HT1080 (cell line): ENCODE measurements around the gene FGF8. TPM values are rescaled to one million over a fixed set of nuclear protein-coding genes. Genes with fewer than 3 reads are reported as not detected.

Source experiments
- DNase-seq: peaks from one replicate; pipeline ENCODE4 v3.0.0-alpha.2; 2015; ENCODE audit warnings: low read depth
- total RNA-seq: library from RNA; depleted of rRNA; stranded (reverse); fragments of >200 nt; shearing (Covaris generic); gene quantifications from 2 replicates; pipeline ENCODE4 v1.2.3, GENCODE V29; 2014

FGF8 gene
- total RNA-seq, 1 experiment from 2014 or later = not detected

- DNase-seq = peak; percentile 73
Observed at GRCh38 chr10:101782811-101783735, 7.2 kb upstream of the FGF8 start, which contains the start of gene NPM3. Gene NPM3 (minus strand): TSS chr10:101783446. CDS start chr10:101783390, 56 bp downstream.

DNA sequence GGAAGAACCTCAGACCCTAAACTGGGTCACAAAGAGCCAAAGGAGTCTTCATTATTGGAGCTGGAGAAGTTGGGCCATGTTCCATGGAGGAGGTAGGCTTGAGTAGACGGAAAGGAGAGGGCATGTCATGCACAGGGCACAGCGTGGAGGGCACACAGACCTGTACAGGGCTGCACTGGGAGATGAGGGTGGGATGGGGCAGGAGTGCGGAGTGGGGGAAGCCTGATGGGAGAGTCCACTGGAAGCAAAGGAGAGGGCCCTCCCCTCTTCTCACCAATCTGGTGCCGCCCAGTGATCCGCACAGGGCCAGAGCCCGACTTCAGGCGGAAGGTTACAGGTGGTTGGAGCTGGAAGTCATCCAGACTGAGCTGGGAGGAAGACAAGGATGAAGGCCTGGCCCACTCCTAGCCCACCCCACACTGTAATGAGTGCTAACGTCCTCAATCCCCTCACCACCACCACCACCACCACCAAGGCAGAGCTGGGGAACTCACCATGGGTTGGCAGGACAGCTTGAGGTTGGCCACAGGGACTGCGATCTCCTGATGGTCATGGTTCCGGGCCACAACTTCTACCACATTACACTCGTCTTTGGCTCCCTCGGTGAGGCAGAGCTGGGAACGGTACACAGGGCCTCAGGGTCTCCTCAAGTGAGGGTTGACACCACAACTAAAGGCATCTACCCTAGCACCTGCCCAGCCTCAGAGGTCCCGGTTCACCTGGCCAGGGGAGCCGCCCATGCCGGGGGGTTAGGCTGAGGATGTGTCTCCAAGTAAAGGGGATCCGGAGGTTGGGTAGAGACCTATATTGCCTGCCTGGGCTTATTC is 6.3 kb upstream of the FGF8 start:
- DNase-seq = no peak

- no peak for DNase-seq
Observed at GRCh38 chr10:101781655-101781983, 5.7 kb upstream of the FGF8 start.

DNA sequence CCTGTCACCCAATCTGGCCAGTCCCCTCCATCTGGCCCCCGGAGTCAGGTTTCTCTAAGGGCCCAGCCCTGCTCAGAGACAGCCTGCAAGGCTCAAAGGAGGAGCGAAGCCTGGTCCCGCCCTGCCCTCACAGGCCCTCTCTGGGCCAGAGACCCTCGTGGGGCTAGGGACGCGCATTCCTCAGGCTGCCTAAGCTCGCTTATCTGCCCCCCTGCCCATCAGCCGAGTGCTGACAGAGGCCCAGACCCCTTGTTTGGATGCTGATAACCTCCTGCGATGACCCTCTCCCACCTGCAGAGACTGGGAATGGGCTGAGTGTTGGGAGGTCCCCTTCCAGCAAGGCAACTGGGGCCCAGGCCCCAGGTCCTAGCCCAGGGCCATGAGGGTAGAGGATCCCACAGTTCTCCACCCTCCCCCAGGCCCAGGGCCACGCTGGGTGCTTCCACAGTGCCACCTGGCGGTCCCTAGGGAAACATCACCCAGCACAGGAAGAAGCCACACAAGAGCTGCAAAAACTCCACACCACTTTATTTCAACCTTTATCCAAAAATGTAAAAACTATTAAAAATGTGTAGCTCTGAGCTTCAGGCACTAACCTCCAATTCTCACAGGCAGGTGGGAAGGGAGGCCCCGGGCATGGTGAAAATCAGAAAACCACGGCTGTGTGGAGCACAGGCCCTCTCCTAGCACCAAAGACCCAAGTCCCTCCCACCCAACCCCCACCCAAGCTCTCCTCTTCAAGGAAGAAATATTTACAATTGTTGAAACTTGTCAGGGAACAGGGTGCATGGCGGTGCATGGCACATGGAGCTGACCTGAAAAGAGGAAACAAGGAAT is 5.1 kb upstream of the FGF8 start:
- peak; percentile 58 for DNase-seq

- no peak for DNase-seq
Observed at GRCh38 chr10:101780187-101780817, 4.4 kb upstream of the FGF8 start.

DNA sequence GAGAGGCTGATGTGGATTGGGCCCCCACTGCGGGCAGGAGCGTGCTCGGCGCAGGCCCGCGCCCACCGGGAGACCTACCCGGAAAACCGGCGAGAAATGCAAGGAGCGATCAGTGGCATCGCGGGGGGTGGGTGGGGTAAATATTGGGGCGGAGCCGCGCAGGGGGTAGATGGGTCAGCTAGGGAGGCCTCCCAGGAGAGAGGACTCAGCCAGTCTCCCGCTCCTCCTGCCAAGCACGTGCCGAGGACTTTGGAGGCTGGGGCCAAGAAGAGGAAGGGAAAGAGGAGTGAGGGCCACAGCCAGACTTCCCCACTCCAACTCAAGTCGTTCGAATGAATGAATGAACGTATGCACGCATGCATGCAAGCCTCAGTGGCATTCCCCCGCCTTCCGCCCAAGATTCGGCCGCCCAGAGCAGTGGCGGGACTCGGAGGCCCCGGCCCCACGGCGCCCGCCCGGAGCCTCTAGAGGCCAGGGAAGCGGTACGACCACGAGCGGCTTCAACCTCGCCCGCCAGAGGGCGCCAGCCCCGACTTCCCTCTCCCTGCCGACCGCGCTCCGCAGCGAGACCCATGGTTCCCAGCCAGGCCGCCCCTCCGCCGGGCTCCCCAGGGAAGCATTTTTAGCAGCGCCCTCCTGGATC is 3.8 kb upstream of the FGF8 start:
- no peak for DNase-seq

DNA sequence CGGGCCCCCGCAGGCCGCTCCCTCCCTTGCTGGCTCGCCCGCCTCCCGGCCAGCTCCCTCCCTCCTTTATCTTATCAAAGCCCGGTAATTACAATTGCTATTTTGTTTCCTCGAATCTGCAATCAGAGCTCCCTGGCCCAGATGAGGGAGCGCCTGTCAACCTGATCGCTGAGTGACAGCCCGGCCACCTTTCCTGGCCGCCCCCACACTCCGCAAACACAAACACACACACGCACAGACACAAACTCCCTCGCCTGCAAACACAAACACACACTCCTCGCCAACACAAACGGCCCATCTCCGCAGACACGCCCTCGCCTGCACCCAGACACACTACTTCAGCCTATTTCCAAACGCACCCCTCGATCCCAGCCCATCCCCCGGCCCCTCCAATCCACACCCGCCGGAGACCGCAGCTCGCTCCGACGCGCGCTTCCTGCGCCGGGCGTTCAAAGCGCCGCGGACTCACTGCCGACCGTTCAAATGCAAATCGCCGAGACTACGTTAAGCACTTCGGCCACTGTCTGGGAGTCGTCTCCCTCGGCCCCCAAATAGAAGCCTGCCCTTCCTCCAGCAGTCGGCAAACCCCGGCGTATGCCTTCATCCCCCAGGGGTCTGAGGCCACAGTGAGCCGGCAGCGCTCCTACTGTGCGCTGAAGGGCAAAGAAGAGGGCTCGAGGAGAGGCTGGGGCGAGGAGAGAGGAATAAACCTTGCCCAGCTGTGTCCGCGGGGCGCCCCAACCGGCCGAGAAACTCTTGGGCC is 3.0 kb upstream of the FGF8 start:
- no peak for DNase-seq

- DNase-seq = no peak
Observed at GRCh38 chr10:101778151-101778780, 2.4 kb upstream of the FGF8 start.

DNA sequence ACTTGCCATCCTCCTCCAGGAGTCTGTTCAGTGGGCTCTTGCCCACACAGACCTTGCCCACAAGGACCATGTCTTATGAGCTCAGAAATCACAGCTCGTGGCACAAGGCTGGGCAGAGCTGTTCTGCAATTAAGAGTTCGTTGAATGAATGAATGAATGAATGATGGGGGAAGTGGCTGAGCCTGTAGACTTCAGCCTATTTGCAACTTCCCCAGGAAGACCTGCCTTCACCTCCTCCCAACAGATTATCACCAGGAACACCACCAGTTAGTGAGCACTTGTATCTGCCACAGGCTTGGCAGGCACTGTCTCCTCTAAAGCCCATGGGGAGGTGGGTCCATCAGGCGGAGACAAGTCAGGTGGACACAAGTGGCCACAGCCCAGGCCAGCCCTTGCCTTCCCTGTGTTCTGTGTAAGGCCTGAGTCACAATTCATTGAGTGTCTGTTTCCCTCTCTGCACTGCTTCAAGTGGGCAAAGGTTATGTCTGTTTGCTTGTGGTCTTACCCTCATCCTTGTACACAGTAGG is 1.8 kb upstream of the FGF8 start:
- DNase-seq = peak; percentile 25

- no peak for DNase-seq
Observed at GRCh38 chr10:101776161-101776817, 375 bp upstream of the FGF8 start.

GRCh38 chr10:101774589-101775272 is 1.2 kb downstream of the FGF8 start:
- DNase-seq = no peak

DNA sequence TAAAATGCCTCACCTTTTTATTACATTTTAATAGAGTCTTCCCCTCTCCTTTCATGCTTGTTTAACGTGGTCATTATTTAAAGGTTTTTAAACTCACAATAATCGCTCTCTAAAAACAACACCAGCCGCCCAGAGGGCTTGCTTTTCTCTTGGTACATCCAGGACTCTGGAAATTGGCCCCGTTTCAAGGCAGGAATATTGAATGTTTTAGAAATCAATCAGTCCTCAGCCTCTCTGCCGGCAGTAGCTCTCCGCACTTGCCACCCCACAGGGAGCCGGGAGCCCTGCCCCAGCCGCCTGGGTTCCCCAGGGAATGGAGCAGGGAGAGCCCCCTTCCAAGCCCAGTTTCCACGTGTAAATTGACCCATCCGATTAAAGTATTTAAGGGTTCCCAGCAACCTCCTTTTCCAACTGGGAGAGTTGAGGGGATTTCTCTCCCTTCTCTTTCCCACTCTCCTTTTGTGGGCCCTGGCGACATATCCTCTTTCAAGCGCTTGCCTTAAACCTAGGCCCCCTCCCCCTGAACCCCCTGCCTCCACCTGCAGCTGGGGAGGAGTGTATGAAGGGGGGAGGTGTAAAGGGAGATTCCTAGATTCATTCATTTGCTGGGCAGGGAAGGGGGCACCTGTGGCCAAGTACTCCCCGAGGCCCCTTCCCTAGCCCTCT is 1.9 kb downstream of the FGF8 start:
- DNase-seq = no peak

GRCh38 chr10:101772895-101773761 is 2.8 kb downstream of the FGF8 start:
- DNase-seq = no peak

GRCh38 chr10:101772017-101772894 is 3.7 kb downstream of the FGF8 start:
- DNase-seq = no peak

- no peak for DNase-seq
Observed at GRCh38 chr10:101771380-101771779, 4.5 kb downstream of the FGF8 start.
